Fibroblast of lung (primary cell): Measurements from ENCODE around the gene FAM193B.

ENCODE experiments used
- CTCF ChIP-seq, 2 donors: IDR thresholded peaks in 1 of 2; conservative IDR thresholded peaks in 1 of 2; 1 replicate in 1 of 2; 2 replicates in 1 of 2; pipeline ENCODE4 v1.5.1; 2011 to 2012; ENCODE audit warnings: low read length in 2 of 2, control low read depth in 1 of 2, inconsistent platforms in 1 of 2, low read depth in 1 of 2, mild to moderate bottlenecking in 1 of 2
- EZH2 ChIP-seq: IDR thresholded peaks from 2 replicates; pipeline ENCODE4 v1.5.1; 2012; ENCODE audit warnings: low read length, control low read depth, mild to moderate bottlenecking; ENCODE audit errors: missing control alignments

- TF ChIP-seq CTCF (conservative IDR thresholded peaks at IDR 0.05 in 1 of 2, IDR thresholded peaks at IDR 0.05 in 1 of 2; ENCODE audit: low read depth in 1 of 2, low read length in 2 of 2) = no peak
- no peak for TF ChIP-seq EZH2
Observed at GRCh38 chr5:177471610-177472356, 82.6 kb downstream of the FAM193B start.
